Peyer's patch (tissue), 4 donors: ENCODE measurements around the gene CYFIP1. TPM values are rescaled to one million over a fixed set of nuclear protein-coding genes. Genes with fewer than 3 reads are reported as not detected.

Experiments
- DNase-seq, 3 donors: peaks; one replicate each; pipeline ENCODE4 v3.0.0-alpha.2; 2017 to 2019
- H3K27ac ChIP-seq, 4 donors: fragments of 200-600 bp; sonication (generic); one replicate each; pipeline ENCODE4 v1.5.1; 2016 to 2019
- H3K27me3 ChIP-seq, 2 donors: fragments of 200-600 bp; sonication (generic); one replicate each; pipeline ENCODE4 v1.5.1; 2019
- H3K36me3 ChIP-seq, 3 donors: fragments of 200-600 bp; sonication (generic); one replicate each; pipeline ENCODE4 v1.5.1; 2016 to 2019
- H3K4me1 ChIP-seq, 4 donors: fragments of 200-600 bp; sonication (generic); one replicate each; pipeline ENCODE4 v1.5.1; 2016 to 2019
- H3K4me3 ChIP-seq, 4 donors: fragments of 200-600 bp; sonication (generic); 1 replicate in 3 of 4; 2 replicates in 1 of 4; pipeline ENCODE4 v1.5.1; 2016 to 2019; ENCODE audit warnings: mild to moderate bottlenecking in 1 of 4
- H3K9me3 ChIP-seq, 4 donors: fragments of 200-600 bp; sonication (generic); one replicate each; pipeline ENCODE4 v1.5.1; 2016 to 2019; ENCODE audit warnings: mild to moderate bottlenecking in 1 of 4
- CTCF ChIP-seq, 6 experiments: fragments of 450-650 bp in 4 of 6; fragments of 200-600 bp in 2 of 6; sonication (generic) in 1 of 6; IDR thresholded peaks; one replicate each; pipeline ENCODE4 v1.5.1; 2017 to 2019; ENCODE audit warnings: antibody characterized with exemption in 6 of 6, mild to moderate bottlenecking in 3 of 6, moderate library complexity in 1 of 6
- POLR2A ChIP-seq, 2 donors: fragments of 450-650 bp; IDR thresholded peaks; one replicate each; pipeline ENCODE4 v1.5.1; 2017; ENCODE audit warnings: antibody characterized with exemption in 2 of 2, mild to moderate bottlenecking in 2 of 2, moderate library complexity in 2 of 2
- total RNA-seq, 4 donors: library from RNA; depleted of rRNA; stranded (reverse); fragments of >200 nt; gene quantifications; one replicate each; pipeline ENCODE4 v1.1.0, GENCODE V29; 2016

CYFIP1 gene
- total RNA-seq, 4 donors from 2014 or later, result 61.9 to 139 (median 117) TPM

- H3K27ac ChIP-seq, result no peak overlapping the region
- no peaks in the 10 kb centered on the region for H3K9me3 ChIP-seq
- no peak overlapping the region for H3K4me3 ChIP-seq
- TF ChIP-seq CTCF (IDR thresholded peaks at IDR 0.05) (no peak), POLR2A (IDR thresholded peaks at IDR 0.05) (no peak)
- H3K4me1 ChIP-seq, result no peaks in the 10 kb centered on the region
- H3K36me3 ChIP-seq, result peaks cover 0 to 69% (median 0%) of the 10 kb centered on the region in 3 donors
- H3K27me3 ChIP-seq, result no peaks in the 10 kb centered on the region
- DNase-seq, result no peak
Measured at GRCh38 chr15:22902578-22902977, 77.6 kb downstream of the CYFIP1 start.

- Histone ChIP-seq H3K36me3 (peaks cover 0 to 67% (median 0%) of the 10 kb centered on the region in 3 donors), H3K4me3 (no peak overlapping the region), H3K27ac (no peak overlapping the region), H3K4me1 (no peaks in the 10 kb centered on the region), H3K27me3 (no peaks in the 10 kb centered on the region), H3K9me3 (no peaks in the 10 kb centered on the region)
- no peak for TF ChIP-seq CTCF (IDR thresholded peaks at IDR 0.05)
- no peak for TF ChIP-seq POLR2A (IDR thresholded peaks at IDR 0.05)
- DNase-seq, result no peak
Measured at GRCh38 chr15:22902046-22902445, 78.1 kb downstream of the CYFIP1 start.

- Histone ChIP-seq H3K4me3 (no peak overlapping the region), H3K27ac (peak overlapping the region in 2 of 4 donors; percentile 58 to 70)
Measured at GRCh38 chr15:22895465-22896190, 84.5 kb downstream of the CYFIP1 start.

GRCh38 chr15:22893881-22894280 lies 86.3 kb downstream of the CYFIP1 start:
- Histone ChIP-seq H3K4me3 (no peak overlapping the region), H3K4me1 (no peaks in the 10 kb centered on the region), H3K9me3 (no peaks in the 10 kb centered on the region), H3K36me3 (peaks cover 0 to 38% (median 0%) of the 10 kb centered on the region in 3 donors), H3K27me3 (no peaks in the 10 kb centered on the region), H3K27ac (no peak overlapping the region)
- DNase-seq, result no peak
- TF ChIP-seq POLR2A (IDR thresholded peaks at IDR 0.05) (no peak), CTCF (IDR thresholded peaks at IDR 0.05) (no peak)

More at GRCh38 chr15:22895465-22896190, 84.5 kb downstream of the CYFIP1 start:
- TF ChIP-seq POLR2A (IDR thresholded peaks at IDR 0.05) (no peak), CTCF (IDR thresholded peaks at IDR 0.05) (no peak)
- DNase-seq, result peak in 2 of 3 donors; percentile 65 to 80
- Histone ChIP-seq H3K36me3 (peaks cover 0 to 54% (median 0%) of the 10 kb centered on the region in 3 donors), H3K4me1 (no peaks in the 10 kb centered on the region), H3K27me3 (no peaks in the 10 kb centered on the region), H3K9me3 (no peaks in the 10 kb centered on the region)

- Histone ChIP-seq H3K27me3 (no peaks in the 10 kb centered on the region), H3K27ac (no peak overlapping the region), H3K4me1 (no peaks in the 10 kb centered on the region), H3K4me3 (no peak overlapping the region), H3K9me3 (no peaks in the 10 kb centered on the region), H3K36me3 (peaks cover 0 to 38% (median 0%) of the 10 kb centered on the region in 3 donors)
- no peak for TF ChIP-seq POLR2A (IDR thresholded peaks at IDR 0.05)
- no peak for DNase-seq
Measured at GRCh38 chr15:22893081-22893480, 87.1 kb downstream of the CYFIP1 start.

GRCh38 chr15:22892333-22892732 lies 87.8 kb downstream of the CYFIP1 start:
- no peak overlapping the region for H3K27ac ChIP-seq
- H3K4me3 ChIP-seq, result no peak overlapping the region
- no peaks in the 10 kb centered on the region for H3K9me3 ChIP-seq
- DNase-seq, result no peak
- no peaks in the 10 kb centered on the region for H3K4me1 ChIP-seq
- H3K36me3 ChIP-seq, result peaks cover 0 to 35% (median 0%) of the 10 kb centered on the region in 3 donors
- no peaks in the 10 kb centered on the region for H3K27me3 ChIP-seq
- TF ChIP-seq CTCF (IDR thresholded peaks at IDR 0.05), result no peak
- TF ChIP-seq POLR2A (IDR thresholded peaks at IDR 0.05), result no peak
